Gastroesophageal sphincter (tissue), 3 donors: ENCODE data around the gene NHERF2.

Source experiments
- CTCF ChIP-seq, 4 experiments: fragments of 200-600 bp in 2 of 4; fragments of 450-650 bp in 2 of 4; sonication (generic) in 1 of 4; IDR thresholded peaks; one replicate each; pipeline ENCODE4 v1.5.1; 2017 to 2019; ENCODE audit warnings: antibody characterized with exemption in 4 of 4, mild to moderate bottlenecking in 2 of 4, moderate library complexity in 2 of 4
- EP300 ChIP-seq: sonication (generic); formaldehyde crosslinking; IDR thresholded peaks from one replicate; pipeline ENCODE4 v1.6.1; 2017; ENCODE audit warnings: antibody characterized with exemption, mild to moderate bottlenecking
- POLR2A ChIP-seq, 2 donors: fragments of 450-650 bp; IDR thresholded peaks; one replicate each; pipeline ENCODE4 v1.6.1; 2017; ENCODE audit warnings: antibody characterized with exemption in 2 of 2, mild to moderate bottlenecking in 2 of 2, moderate library complexity in 1 of 2
- POLR2AphosphoS5 ChIP-seq: sonication (generic); formaldehyde crosslinking; IDR thresholded peaks from one replicate; pipeline ENCODE4 v1.6.1; 2017; ENCODE audit warnings: antibody characterized with exemption

- TF ChIP-seq CTCF (IDR thresholded peaks at IDR 0.05) (no peak), EP300 (no peak), POLR2A (IDR thresholded peaks at IDR 0.05) (no peak), POLR2AphosphoS5 (no peak)
Measured at GRCh38 chr16:1978476-1979120, 48.1 kb upstream of the NHERF2 start.
